Prostate gland (tissue), 2 donors: Measurements from ENCODE around the gene SPRED2.

ENCODE experiments used
- POLR2A ChIP-seq: fragments of 450-650 bp; IDR thresholded peaks from one replicate; pipeline ENCODE4 v1.6.1; 2016; ENCODE audit warnings: antibody characterized with exemption, mild to moderate bottlenecking
- POLR2AphosphoS5 ChIP-seq: sonication (generic); formaldehyde crosslinking; IDR thresholded peaks from one replicate; pipeline ENCODE4 v1.6.1; 2017; ENCODE audit warnings: antibody characterized with exemption
- TF ChIP-seq, protein P1 (sequence below), 4 experiments: fragments of 200-600 bp in 2 of 4; fragments of 450-650 bp in 2 of 4; sonication (generic) in 2 of 4; IDR thresholded peaks; 1 replicate in 3 of 4; 2 replicates in 1 of 4; pipeline ENCODE4 v1.5.1; 2016 to 2019; ENCODE audit warnings: antibody characterized with exemption in 4 of 4, mild to moderate bottlenecking in 2 of 4, moderate library complexity in 2 of 4

DNA sequence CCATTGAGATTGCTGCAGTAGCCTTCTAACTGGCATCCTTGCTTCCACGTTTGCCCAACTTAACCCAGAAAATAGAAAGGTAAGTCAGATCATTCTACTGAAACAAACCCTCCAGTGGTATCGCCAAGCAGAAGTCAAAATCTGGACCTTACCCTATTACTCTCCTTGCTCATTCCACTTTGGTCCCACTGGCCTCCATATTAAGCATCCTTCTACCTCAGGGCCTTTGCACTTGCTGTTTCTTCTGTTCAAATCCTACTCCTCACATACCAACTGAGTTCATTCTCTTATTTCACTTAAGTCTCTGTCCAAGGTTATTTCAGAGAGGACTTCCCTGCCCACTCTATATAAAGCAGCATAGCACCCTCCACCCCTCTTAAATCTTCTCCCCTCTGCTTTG lies 84.5 kb downstream of the SPRED2 start:
- TF ChIP-seq, protein P1, sequence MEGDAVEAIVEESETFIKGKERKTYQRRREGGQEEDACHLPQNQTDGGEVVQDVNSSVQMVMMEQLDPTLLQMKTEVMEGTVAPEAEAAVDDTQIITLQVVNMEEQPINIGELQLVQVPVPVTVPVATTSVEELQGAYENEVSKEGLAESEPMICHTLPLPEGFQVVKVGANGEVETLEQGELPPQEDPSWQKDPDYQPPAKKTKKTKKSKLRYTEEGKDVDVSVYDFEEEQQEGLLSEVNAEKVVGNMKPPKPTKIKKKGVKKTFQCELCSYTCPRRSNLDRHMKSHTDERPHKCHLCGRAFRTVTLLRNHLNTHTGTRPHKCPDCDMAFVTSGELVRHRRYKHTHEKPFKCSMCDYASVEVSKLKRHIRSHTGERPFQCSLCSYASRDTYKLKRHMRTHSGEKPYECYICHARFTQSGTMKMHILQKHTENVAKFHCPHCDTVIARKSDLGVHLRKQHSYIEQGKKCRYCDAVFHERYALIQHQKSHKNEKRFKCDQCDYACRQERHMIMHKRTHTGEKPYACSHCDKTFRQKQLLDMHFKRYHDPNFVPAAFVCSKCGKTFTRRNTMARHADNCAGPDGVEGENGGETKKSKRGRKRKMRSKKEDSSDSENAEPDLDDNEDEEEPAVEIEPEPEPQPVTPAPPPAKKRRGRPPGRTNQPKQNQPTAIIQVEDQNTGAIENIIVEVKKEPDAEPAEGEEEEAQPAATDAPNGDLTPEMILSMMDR (IDR thresholded peaks at IDR 0.05) = no peak
- TF ChIP-seq POLR2AphosphoS5 (no peak), POLR2A (no peak)
